ENCODE data around the gene CCT3.

DNA sequence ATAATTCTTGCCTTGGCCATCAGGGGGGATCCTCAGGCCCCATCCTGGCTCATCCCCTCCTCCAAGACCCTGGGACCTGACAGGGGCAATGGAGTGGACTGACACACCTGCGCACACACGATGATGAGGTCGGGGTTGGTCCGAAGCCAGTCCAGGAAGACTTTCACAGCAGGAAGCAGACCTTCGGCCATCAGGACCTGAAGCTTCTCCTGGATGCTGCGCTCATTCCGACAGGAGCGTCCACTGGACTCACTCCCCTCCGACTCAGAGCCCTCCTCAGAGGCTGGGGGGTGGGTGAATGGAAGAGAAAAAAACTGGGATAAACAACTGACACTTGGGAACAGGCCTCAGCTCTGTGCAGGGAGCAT lies 74.8 kb downstream of the CCT3 start:
- TF ChIP-seq, protein P1, sequence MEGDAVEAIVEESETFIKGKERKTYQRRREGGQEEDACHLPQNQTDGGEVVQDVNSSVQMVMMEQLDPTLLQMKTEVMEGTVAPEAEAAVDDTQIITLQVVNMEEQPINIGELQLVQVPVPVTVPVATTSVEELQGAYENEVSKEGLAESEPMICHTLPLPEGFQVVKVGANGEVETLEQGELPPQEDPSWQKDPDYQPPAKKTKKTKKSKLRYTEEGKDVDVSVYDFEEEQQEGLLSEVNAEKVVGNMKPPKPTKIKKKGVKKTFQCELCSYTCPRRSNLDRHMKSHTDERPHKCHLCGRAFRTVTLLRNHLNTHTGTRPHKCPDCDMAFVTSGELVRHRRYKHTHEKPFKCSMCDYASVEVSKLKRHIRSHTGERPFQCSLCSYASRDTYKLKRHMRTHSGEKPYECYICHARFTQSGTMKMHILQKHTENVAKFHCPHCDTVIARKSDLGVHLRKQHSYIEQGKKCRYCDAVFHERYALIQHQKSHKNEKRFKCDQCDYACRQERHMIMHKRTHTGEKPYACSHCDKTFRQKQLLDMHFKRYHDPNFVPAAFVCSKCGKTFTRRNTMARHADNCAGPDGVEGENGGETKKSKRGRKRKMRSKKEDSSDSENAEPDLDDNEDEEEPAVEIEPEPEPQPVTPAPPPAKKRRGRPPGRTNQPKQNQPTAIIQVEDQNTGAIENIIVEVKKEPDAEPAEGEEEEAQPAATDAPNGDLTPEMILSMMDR (IDR thresholded peaks at IDR 0.05; ENCODE audit: insufficient read depth, low read length, poor library complexity, severe bottlenecking) = no peak
- TF ChIP-seq EZH2phosphoT487 (conservative IDR thresholded peaks at IDR 0.05; ENCODE audit: low read length) = no peak

Measured in SU-DHL-6 (cell line).